HPDE6-E6E7 (cell line): ENCODE data around the gene NBEA.

Experiments
- DNase-seq: peaks from one replicate; pipeline ENCODE4 v3.0.0; 2011; ENCODE audit warnings: missing footprints; ENCODE audit errors: extremely low spot score

NBEA gene

DNA sequence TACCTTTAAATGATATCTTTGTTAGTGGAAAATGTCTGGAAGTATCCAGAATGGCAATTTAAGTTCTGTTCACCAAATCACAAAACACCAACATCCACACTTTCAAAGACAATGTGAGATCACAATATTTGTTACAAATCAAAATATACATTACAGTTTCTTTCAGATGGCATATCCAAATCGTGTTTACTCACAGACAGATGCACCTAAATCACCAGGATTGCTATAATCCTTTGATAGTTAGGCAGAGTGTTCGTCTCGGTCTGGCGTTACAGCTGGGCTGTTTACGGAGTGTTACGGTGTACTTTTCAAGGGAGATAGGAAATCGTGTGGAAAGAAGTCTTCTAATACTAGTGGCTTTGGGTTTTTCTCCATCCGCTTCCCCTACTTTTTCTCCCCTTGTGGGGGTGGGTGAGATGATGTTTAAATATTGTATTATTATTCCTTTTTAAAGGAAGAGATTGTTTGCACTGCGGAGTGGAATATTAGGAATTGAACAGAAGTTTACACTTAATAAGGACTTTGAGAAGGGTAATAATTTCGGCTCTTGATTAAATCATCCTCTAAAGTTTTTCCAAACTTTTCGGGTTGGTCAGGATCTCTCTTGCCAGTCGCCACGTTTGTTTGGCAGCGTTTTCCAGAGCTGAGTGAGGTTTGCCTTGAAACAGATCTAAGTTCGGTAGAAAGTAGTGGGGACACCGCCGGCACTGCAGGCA is 532.6 kb downstream of the NBEA start:
- no peak for DNase-seq

DNA sequence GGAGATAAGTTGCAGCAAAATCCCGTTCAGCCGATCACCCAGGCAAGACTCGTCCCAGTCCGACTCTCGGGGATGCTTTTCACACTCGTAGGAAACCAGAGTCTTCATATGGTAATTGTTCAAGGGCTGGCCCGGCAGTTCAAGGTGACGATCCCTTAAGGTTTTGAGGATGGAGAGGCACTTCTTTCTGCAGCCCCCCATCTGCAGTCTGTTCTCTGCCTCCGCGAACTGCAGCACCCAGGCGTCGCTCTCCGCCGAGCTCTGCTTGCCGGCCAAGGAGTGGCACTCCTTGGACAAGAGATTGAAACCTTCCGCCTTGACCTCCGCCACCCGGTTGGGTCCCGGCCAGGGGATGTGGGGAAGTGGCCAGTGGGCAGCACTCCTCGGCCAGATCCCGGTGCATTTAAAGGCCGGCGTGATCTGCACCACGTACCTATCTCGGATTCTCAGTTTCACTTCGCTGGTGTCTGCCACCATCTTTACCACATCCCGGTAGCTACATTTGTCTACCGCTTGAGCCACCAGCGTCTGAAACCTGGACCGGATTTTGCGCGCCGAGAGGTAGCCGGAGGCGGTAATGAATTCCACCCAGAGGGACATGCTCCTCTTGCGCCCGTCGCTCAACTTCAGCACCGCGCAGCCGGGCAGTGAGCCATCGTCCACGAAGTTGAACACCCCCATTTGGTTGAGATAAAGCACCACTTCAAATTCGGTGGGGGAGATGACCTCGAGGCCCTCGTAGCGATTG is 533.3 kb downstream of the NBEA start:
- DNase-seq = no peak

DNA sequence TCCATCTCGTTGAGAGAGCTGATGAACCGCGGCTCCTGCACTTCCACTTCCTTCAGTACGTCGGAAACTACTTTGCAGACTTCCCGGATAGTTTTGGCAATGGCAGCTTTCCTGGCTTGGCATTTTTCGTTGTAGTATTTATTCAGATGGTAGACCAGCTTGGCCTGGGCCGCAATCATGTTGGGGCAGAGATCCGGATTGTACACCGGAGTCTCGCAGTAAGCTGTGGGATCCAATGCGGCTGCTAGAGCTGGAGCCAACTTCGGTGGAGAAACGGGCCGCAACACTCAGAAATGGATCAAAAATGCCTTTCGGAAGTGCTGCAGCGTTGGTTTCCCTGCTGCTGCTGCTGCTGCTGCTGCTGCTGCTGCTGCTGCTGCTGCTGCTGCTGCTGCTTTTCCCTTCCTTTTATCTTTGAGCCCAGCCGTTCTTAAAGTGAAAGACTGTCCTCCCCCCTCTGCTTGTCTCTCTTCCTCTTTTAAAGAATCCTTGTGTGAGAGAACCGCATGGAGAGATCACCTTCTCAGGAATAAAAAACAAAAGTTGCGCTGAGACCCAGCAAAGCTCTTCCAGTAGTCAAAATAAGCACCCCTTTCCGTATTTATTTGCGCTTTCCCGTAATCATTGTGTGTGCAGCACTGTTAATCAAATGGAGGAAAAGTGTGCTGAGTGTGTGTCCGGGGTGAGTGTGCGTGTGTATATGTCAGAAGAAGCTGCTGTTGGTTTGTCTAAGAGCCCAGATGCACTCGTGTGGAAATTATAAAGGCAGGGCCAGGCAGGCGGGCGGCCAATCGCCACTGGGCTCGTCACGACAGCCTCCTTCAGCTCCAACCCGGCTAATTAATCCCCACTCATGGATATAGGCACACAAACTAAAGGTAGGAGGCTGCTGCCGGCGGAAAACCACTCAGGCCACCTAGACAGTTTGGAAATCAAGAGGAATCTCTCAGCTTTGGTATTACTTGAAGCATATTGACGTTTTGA is 534.2 kb downstream of the NBEA start, which contains the start of gene MAB21L1:
Gene MAB21L1 (minus strand): TSS at position 730 of the 984 bp plus-strand sequence. CDS start 551 bp downstream, at position 179.
- DNase-seq = no peak

GRCh38 chr13:35477386-35477946 is 535.4 kb downstream of the NBEA start:
- no peak for DNase-seq

DNA sequence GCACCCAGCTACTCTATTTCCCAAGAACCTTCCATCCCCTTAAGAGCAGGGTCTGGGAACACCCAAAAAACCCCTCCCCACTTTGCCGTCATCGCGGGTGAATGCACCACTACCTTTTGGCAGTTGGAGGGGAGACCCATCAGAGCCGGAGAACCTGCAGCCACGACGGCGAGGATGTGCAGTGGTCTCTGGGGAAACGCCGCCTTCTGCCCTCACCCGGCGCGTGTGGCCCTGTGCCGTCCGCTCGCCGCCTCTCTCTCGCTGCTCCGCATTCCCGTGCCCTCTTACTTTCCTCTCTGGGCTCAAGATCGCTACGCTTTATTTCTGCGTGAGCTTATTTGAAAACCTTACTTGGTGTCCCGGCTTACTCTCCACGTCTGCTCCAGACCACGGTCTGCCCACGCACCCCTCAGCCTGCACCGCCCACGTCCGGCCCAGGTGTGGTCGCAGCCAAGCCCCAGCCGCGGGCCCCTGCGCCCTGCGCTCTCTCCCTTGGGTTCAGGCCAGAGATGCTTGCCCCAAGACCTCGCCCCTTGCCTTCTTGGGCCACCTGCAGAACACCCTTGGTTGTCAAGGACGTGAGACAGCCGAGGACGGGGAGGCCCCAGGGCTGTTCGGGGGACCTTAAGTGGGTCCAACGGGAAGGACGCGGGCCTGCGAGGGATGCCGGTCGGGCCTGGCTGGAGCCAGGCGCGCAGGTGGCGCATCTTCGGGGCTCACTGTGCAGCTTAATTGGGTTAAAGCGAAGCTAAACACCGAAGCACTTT is 536.4 kb downstream of the NBEA start:
- DNase-seq = no peak

DNA sequence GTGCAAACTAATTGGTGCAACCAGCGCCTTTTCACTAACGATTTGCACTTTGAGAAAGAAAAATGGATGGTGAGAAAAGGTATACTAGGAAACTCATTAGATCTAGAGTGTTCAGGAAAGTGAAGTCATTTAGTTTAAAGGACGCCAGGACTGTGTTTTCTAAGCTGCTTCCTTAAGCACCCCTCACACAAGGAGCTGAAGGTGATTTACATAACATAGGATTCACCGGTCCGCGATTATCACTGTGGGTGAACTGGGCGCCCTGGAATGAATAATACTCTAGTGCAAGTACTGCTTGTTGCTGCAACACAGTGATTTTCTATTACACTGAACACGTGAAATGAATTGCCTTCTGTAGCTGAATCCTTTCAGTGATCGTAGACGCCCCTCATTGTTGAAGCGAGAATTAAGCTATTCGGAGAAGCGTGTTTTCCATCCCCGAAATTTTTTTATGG is 537.0 kb downstream of the NBEA start:
- DNase-seq = no peak

- DNase-seq = no peak
These were observed 537.6 kb downstream of the NBEA start for GRCh38 chr13:35479706-35480105.

- no peak for DNase-seq
These were observed 538.3 kb downstream of the NBEA start for GRCh38 chr13:35480346-35480745.

DNA sequence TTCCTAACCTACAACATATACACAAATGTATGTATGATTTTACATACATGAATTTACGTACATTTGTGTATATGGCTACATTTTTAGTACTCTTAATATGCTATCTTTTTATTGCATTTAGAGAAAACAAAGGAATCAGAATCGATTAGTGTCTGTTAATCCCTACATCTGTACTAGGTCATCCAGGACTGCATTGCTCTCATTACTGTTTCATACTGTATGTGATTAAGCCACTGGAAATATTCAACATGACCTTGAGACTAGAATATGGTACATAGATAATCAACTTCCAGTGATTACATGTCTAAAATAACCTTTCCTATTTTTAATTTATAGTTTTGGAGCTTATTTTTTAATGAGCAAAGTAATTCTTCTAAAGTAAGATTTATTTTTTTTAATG is 539.7 kb downstream of the NBEA start:
- no peak for DNase-seq

- DNase-seq = no peak
These were observed 540.5 kb downstream of the NBEA start for GRCh38 chr13:35482527-35482926.

GRCh38 chr13:35483761-35484160 is 541.7 kb downstream of the NBEA start:
- DNase-seq = no peak

DNA sequence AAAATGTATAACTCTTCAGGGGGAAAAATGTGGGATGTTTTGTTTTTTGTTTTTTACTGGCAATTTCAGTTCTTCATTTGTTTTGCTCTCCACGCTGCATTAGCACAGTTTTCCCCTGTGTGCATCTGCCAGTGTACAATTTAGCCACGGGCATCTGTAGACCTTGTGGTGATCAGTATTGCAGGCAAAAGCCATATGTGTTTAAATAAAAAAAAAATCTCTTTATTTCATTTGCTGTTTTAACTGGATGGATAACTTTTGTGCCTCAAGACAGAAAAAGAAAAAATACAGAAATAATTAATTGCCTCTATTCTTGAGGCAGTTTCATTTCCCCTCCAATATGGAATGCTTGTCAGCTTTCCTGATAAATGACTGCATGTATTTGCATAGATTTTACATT is 542.3 kb downstream of the NBEA start:
- DNase-seq = no peak

GRCh38 chr13:35485424-35485823 is 543.4 kb downstream of the NBEA start:
- no peak for DNase-seq

- DNase-seq = no peak
These were observed 547.0 kb downstream of the NBEA start for GRCh38 chr13:35489050-35489449.

- no peak for DNase-seq
These were observed 553.9 kb downstream of the NBEA start for GRCh38 chr13:35496006-35496405.

DNA sequence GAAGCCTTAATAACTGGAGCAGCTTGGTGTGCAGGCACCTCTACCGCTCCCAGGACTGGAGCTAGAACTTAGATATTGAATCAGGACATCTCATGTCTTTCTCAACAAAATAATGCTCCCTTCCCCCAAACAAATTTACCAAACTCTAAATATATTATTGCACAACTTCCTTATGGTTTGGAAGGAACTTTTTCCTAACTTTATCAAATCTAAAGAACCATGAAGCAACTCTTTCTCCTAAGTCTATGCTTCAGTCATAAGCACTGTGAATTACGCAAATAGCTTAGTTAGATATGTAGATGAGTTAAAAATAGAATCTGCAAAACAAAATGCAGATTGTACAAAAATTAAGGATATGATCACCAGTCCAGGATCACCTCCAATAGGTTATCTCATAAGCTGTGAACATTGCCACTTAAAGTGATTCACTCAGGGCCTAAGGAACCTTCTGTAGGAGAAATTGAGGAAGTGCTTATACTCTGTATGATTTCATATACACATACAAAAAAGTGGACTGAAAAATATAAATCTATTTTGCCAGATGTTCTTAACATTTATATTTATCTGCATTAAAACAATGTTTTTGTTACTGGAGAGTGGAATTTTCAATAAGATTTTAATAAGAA is 554.8 kb downstream of the NBEA start:
- no peak for DNase-seq

- DNase-seq = no peak
These were observed 556.2 kb downstream of the NBEA start for GRCh38 chr13:35498231-35498630.

- DNase-seq = no peak
These were observed 557.2 kb downstream of the NBEA start for GRCh38 chr13:35499196-35499662.

DNA sequence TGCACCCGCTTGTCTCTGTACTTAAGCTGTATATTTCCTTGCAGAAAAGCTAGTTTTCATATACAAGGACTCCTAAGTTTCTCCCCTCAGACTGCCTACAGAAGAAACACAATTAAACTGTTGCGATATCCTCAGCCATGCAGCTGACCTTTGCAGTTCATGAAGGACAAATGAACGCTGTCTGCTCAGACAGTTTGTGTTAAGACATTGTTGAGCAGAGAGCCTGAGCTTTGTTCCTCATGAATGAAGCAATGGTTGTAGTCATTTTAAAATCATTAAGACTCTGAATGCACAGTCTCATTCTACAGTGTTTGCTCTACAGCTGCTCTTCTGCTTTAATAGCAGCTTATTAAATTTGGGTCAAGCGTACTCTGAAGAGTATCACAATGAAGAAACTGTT is 557.6 kb downstream of the NBEA start:
- no peak for DNase-seq

DNA sequence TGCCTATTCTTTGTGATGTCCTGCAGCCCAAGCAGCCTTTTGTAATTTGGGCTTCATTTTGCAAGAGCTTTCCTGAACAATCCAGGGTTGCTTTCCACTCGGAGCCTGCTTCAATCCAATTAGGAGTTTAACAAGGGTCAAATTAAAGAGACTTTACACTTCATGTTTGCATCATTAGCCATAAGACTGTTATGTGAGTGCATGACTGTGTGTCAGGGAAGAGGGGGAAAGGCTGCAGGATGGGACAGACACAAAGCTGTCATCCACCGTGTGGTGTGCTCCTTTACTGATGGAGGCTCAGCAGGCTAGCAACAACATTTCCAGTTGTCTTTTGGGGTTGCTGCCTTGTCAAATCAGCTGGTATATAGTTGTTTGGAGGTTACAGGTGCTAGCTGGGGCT is 558.1 kb downstream of the NBEA start:
- DNase-seq = no peak
